K562 (cell line): ENCODE data around the gene MAST1. TPM values are rescaled to one million over a fixed set of nuclear protein-coding genes. Genes with fewer than 3 reads are reported as not detected.

Experiments used
- ATF3 ChIP-seq, 2 experiments: fragments of 450-650 bp in 1 of 2; sonication (generic) in 1 of 2; formaldehyde crosslinking in 1 of 2; IDR thresholded peaks in 1 of 2; conservative IDR thresholded peaks in 1 of 2; 2 replicates each; pipeline versions ENCODE4 v1.6.1 to v1.8.1; 2016 to 2023; ENCODE audit warnings: mild to moderate bottlenecking in 2 of 2, moderate library complexity in 2 of 2, inconsistent platforms in 1 of 2, missing genetic modification reagents in 1 of 2
- CTBP1 ChIP-seq: fragments of 450-650 bp; IDR thresholded peaks from 2 replicates; pipeline ENCODE4 v1.6.1; 2016; ENCODE audit warnings: borderline replicate concordance
- EWSR1 ChIP-seq: fragments of 450-650 bp; IDR thresholded peaks from 2 replicates; pipeline ENCODE4 v1.6.1; 2018; ENCODE audit warnings: borderline replicate concordance, mild to moderate bottlenecking, low read depth, moderate library complexity; ENCODE audit not compliant: partially characterized antibody
- HMGN3 ChIP-seq: IDR thresholded peaks from 2 replicates; pipeline ENCODE4 v1.6.1; 2011; ENCODE audit warnings: borderline replicate concordance, low read depth, mild to moderate bottlenecking, mixed read lengths, low read length; ENCODE audit not compliant: insufficient read length; ENCODE audit errors: extremely low read depth
- LCOR ChIP-seq: sonication (generic); formaldehyde crosslinking; IDR thresholded peaks from 2 replicates; pipeline ENCODE4 v1.8.0; 2022; ENCODE audit warnings: mild to moderate bottlenecking, missing genetic modification reagents
- MNT ChIP-seq, 2 experiments: fragments of 450-650 bp; conservative IDR thresholded peaks; 2 replicates each; pipeline ENCODE4 v1.6.1; 2017; ENCODE audit warnings: mild to moderate bottlenecking in 2 of 2, moderate library complexity in 2 of 2
- POLR2AphosphoS5 ChIP-seq: IDR thresholded peaks from 2 replicates; pipeline ENCODE4 v1.6.1; 2011; ENCODE audit warnings: mild to moderate bottlenecking, low read depth, low read length, moderate library complexity; ENCODE audit not compliant: control insufficient read depth, insufficient read depth
- POLR2B ChIP-seq: fragments of 450-650 bp; IDR thresholded peaks from 2 replicates; pipeline ENCODE4 v1.6.1; 2018; ENCODE audit warnings: low read depth; ENCODE audit not compliant: partially characterized antibody
- RCOR1 ChIP-seq, 2 experiments: IDR thresholded peaks; 2 replicates each; pipeline ENCODE4 v1.6.1; 2012; ENCODE audit warnings: low read depth in 2 of 2, low read length in 2 of 2, borderline replicate concordance in 1 of 2, improper control_type of control experiment in 1 of 2
- SP1 ChIP-seq: sonication (generic); formaldehyde crosslinking; IDR thresholded peaks from 2 replicates; pipeline ENCODE4 v1.8.1; 2022; ENCODE audit warnings: mild to moderate bottlenecking, missing genetic modification reagents
- SUPT5H ChIP-seq: fragments of 450-650 bp; IDR thresholded peaks from 2 replicates; pipeline ENCODE4 v1.6.1; 2016
- TBP ChIP-seq: optimal IDR thresholded peaks from 2 replicates; pipeline ENCODE3; 2011; ENCODE audit warnings: low read depth, low read length, improper control_type of control experiment
- WHSC1 ChIP-seq: IDR thresholded peaks from one replicate; pipeline ENCODE4 v1.6.1; 2012; ENCODE audit warnings: low read length, control low read depth, inconsistent platforms
- ZBTB17 ChIP-seq: fragments of 450-650 bp; formaldehyde crosslinking; IDR thresholded peaks from 2 replicates; pipeline ENCODE4 v1.4.0; 2020; ENCODE audit warnings: mild to moderate bottlenecking
- ZNF121 ChIP-seq: sonication (generic); formaldehyde crosslinking; conservative IDR thresholded peaks from 2 replicates; pipeline ENCODE4 v1.8.0; 2022; ENCODE audit warnings: missing genetic modification reagents
- ZNF311 ChIP-seq: fragments of 250-450 bp; sonication (Bioruptor Pico); IDR thresholded peaks from 2 replicates; pipeline ENCODE4 v1.4.0; 2020; ENCODE audit warnings: mild to moderate bottlenecking, moderate library complexity
- ZNF431 ChIP-seq: sonication (generic); formaldehyde crosslinking; IDR thresholded peaks from 2 replicates; pipeline ENCODE4 v1.8.0; 2022; ENCODE audit warnings: mild to moderate bottlenecking, missing genetic modification reagents
- polyA plus RNA-seq, 8 experiments: library from polyadenylated mRNA; depleted of rRNA in 4 of 8; stranded (reverse) in 5 of 8; unstranded in 3 of 8; fragments of >200 nt; fragmentation: Nextera tagmentation in 2 of 8; fragmentation: Illumina TruSeq in 1 of 8; extraction: Ambion mirVana in 2 of 8; extraction: Trizol in 1 of 8; gene quantifications; 2 replicates each; pipeline versions ENCODE4 v1.2.1 to v1.2.3, GENCODE V29; 2011 to 2014; ENCODE audit warnings: inconsistent platforms in 1 of 8, missing spikeins in 1 of 8
- total RNA-seq, 7 experiments: library from RNA; depleted of rRNA in 6 of 7; stranded (reverse); fragments of >200 nt in 6 of 7; fragmentation: Illumina TruSeq in 2 of 7; extraction: Trizol in 2 of 7; gene quantifications; 2 replicates each; pipeline versions ENCODE4 v1.2.1 to v1.2.3, GENCODE V29; 2011 to 2021; ENCODE audit warnings: low replicate concordance in 1 of 7
- TF ChIP-seq, protein P1 (sequence below): sonication (generic); formaldehyde crosslinking; IDR thresholded peaks from 2 replicates; pipeline ENCODE4 v1.8.1; 2023; ENCODE audit warnings: mild to moderate bottlenecking, missing genetic modification reagents
- TF ChIP-seq, protein P2 (sequence below): fragments of 200-800 bp; sonication (Bioruptor generic); IDR thresholded peaks from 2 replicates; pipeline ENCODE4 v1.6.1; 2017; ENCODE audit warnings: missing genetic modification characterization, missing compliant biosample characterization
- TF ChIP-seq, protein P3 (sequence below): fragments of 450-650 bp; conservative IDR thresholded peaks from 2 replicates; pipeline ENCODE4 v1.6.1; 2016; ENCODE audit warnings: missing genetic modification characterization, low read depth, mild to moderate bottlenecking, missing compliant biosample characterization, moderate library complexity

MAST1 gene
- total and polyA plus RNA-seq, 9 of the 15 experiments (the other 6 are each of a cell fraction or from before 2014, with no cell fraction given): 0.48 to 10.3 (median 3.9) TPM

DNA sequence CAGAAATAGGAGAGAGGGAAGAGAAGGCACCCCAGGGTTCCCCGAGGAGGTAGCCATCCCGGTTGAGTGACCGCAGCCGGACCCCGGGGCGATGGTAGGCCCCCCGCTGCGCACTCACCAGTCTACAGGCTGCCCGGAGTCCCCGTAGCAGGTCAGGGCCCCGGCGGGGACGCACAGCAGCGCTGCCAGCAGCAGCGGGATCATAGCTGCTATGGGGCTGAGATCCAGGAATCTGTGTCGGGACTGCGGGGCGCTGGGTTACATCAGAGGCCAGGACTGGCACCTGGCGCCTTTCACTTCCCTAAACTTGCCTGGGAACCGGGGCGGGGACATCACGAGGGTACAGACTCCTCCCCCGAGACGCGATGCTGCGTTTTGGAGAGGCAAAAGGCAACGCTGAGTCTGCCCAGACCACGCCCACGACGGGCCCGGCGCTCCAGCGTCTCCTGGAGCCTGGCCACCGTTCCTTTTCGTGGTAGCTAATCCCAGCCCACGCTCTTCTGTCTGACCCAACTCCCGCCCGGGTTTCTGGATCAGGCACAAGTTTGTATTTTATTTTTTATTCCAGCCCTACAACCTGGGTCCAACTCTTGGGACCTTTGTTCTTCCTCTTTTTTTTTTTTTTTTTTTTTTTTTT, 43.0 kb downstream of the MAST1 start, which contains the start of gene DNASE2 (continued):
- TF ChIP-seq ATF3 (IDR thresholded peaks at IDR 0.05) (peak; percentile 68), ATF3 (CRISPR knock-in tag; conservative IDR thresholded peaks at IDR 0.05) (no peak), RCOR1 (IDR thresholded peaks at IDR 0.05; ENCODE audit: borderline replicate concordance in 1 of 2, low read depth in 2 of 2, low read length in 2 of 2) (peak in 1 of 2 experiments; percentile 70; a peak in 2 of 4 replicates), MNT (conservative IDR thresholded peaks at IDR 0.05) (peak; percentile 77 to 82), LCOR (CRISPR knock-in tag) (peak; percentile 81; the same call in 1 of the 2 replicates), POLR2AphosphoS5 (no peak; the same call in 1 of the 2 replicates), HMGN3 (peak; percentile 67), ZNF121 (no peak), ZNF311 (CRISPR knock-in tag) (no peak), ZNF431 (CRISPR knock-in tag) (no peak), POLR2B (peak; percentile 82), SUPT5H (peak; percentile 82), SP1 (CRISPR knock-in tag) (peak; percentile 32), ZBTB17 (CRISPR knock-in tag) (0 out of 2 replicates have a peak, but pooled peaks have one; percentile 49), EWSR1 (no peak), TBP (peak; percentile 45), CTBP1 (peak; percentile 86), WHSC1 (no peak)
- TF ChIP-seq, protein P1, sequence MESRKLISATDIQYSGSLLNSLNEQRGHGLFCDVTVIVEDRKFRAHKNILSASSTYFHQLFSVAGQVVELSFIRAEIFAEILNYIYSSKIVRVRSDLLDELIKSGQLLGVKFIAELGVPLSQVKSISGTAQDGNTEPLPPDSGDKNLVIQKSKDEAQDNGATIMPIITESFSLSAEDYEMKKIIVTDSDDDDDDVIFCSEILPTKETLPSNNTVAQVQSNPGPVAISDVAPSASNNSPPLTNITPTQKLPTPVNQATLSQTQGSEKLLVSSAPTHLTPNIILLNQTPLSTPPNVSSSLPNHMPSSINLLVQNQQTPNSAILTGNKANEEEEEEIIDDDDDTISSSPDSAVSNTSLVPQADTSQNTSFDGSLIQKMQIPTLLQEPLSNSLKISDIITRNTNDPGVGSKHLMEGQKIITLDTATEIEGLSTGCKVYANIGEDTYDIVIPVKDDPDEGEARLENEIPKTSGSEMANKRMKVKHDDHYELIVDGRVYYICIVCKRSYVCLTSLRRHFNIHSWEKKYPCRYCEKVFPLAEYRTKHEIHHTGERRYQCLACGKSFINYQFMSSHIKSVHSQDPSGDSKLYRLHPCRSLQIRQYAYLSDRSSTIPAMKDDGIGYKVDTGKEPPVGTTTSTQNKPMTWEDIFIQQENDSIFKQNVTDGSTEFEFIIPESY (CRISPR knock-in tag): no peak
- TF ChIP-seq, protein P2, sequence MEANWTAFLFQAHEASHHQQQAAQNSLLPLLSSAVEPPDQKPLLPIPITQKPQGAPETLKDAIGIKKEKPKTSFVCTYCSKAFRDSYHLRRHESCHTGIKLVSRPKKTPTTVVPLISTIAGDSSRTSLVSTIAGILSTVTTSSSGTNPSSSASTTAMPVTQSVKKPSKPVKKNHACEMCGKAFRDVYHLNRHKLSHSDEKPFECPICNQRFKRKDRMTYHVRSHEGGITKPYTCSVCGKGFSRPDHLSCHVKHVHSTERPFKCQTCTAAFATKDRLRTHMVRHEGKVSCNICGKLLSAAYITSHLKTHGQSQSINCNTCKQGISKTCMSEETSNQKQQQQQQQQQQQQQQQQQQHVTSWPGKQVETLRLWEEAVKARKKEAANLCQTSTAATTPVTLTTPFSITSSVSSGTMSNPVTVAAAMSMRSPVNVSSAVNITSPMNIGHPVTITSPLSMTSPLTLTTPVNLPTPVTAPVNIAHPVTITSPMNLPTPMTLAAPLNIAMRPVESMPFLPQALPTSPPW: peak; percentile 44
- TF ChIP-seq, protein P3, sequence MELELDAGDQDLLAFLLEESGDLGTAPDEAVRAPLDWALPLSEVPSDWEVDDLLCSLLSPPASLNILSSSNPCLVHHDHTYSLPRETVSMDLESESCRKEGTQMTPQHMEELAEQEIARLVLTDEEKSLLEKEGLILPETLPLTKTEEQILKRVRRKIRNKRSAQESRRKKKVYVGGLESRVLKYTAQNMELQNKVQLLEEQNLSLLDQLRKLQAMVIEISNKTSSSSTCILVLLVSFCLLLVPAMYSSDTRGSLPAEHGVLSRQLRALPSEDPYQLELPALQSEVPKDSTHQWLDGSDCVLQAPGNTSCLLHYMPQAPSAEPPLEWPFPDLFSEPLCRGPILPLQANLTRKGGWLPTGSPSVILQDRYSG (tag): no peak
